K562 (cell line): ENCODE measurements around the gene ELFN2. TPM values are rescaled to one million over a fixed set of nuclear protein-coding genes. Genes with fewer than 3 reads are reported as not detected.

Experiments
- CUX1 ChIP-seq: fragments of 200-800 bp; sonication (Bioruptor generic); IDR thresholded peaks from 2 replicates; pipeline ENCODE4 v1.6.1; 2016; ENCODE audit warnings: missing genetic modification characterization, missing compliant biosample characterization
- MEIS2 ChIP-seq: fragments of 450-650 bp; IDR thresholded peaks from 2 replicates; pipeline ENCODE4 v1.6.1; 2014; ENCODE audit warnings: mild to moderate bottlenecking; ENCODE audit not compliant: partially characterized antibody
- POLR2AphosphoS5 ChIP-seq: IDR thresholded peaks from 2 replicates; pipeline ENCODE4 v1.6.1; 2011; ENCODE audit warnings: mild to moderate bottlenecking, low read depth, low read length, moderate library complexity; ENCODE audit not compliant: control insufficient read depth, insufficient read depth
- PTBP1 ChIP-seq: fragments of 200-400 bp; formaldehyde crosslinking; IDR thresholded peaks from 2 replicates; pipeline ENCODE4 v1.6.1; 2017; ENCODE audit warnings: low read depth, low read length
- RBM39 ChIP-seq: fragments of 200-400 bp; formaldehyde crosslinking; optimal IDR thresholded peaks from 2 replicates; pipeline ENCODE3; 2018; ENCODE audit warnings: low read depth, low read length
- TFE3 ChIP-seq: fragments of 450-650 bp; formaldehyde crosslinking; IDR thresholded peaks from 2 replicates; pipeline ENCODE4 v1.4.0; 2020; ENCODE audit warnings: mild to moderate bottlenecking, mixed read lengths
- polyA plus RNA-seq, 8 experiments: library from polyadenylated mRNA; depleted of rRNA in 4 of 8; stranded (reverse) in 5 of 8; unstranded in 3 of 8; fragments of >200 nt; fragmentation: Nextera tagmentation in 2 of 8; fragmentation: Illumina TruSeq in 1 of 8; extraction: Ambion mirVana in 2 of 8; extraction: Trizol in 1 of 8; gene quantifications; 2 replicates each; pipeline versions ENCODE4 v1.2.1 to v1.2.3, GENCODE V29; 2011 to 2014; ENCODE audit warnings: inconsistent platforms in 1 of 8, missing spikeins in 1 of 8
- total RNA-seq, 7 experiments: library from RNA; depleted of rRNA in 6 of 7; stranded (reverse); fragments of >200 nt in 6 of 7; fragmentation: Illumina TruSeq in 2 of 7; extraction: Trizol in 2 of 7; gene quantifications; 2 replicates each; pipeline versions ENCODE4 v1.2.1 to v1.2.3, GENCODE V29; 2011 to 2021; ENCODE audit warnings: low replicate concordance in 1 of 7
- TF ChIP-seq, protein P1 (sequence below), 2 experiments: fragments of 450-650 bp in 1 of 2; sonication (generic) in 1 of 2; formaldehyde crosslinking in 1 of 2; IDR thresholded peaks in 1 of 2; conservative IDR thresholded peaks in 1 of 2; 2 replicates each; pipeline versions ENCODE4 v1.6.1 to v1.8.1; 2016 to 2023; ENCODE audit warnings: mild to moderate bottlenecking in 2 of 2, moderate library complexity in 2 of 2, inconsistent platforms in 1 of 2, missing genetic modification reagents in 1 of 2

Gene ELFN2
- total and polyA plus RNA-seq, 9 of the 15 experiments (the other 6 are each of a cell fraction or from before 2014, with no cell fraction given) = not detected

DNA sequence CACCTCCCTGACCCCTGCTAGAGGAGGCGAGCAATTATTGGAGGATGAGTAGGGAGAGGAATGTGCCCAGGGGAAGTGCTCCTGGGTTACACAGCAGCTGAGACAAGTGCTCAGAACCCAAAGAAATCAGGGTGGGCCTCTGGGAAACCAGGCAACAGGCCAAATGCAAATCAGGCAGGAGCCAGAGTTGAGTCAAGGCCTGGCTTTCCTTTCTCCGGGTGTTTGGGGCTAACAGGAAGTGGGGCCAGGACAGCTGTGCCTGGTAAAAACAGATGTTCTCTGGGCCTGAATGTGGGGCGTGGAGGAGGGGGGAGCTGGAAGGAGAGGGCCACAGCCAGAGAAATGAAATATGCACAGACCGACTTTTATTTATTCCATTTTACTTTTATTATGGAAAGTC, 36.9 kb upstream of the ELFN2 start (continued):
- no peak for TF ChIP-seq CUX1 (CRISPR knock-in tag)
- TF ChIP-seq MEIS2 = no peak
- no peak for TF ChIP-seq PTBP1
- no peak for TF ChIP-seq TFE3 (CRISPR knock-in tag)
- TF ChIP-seq, protein P1, sequence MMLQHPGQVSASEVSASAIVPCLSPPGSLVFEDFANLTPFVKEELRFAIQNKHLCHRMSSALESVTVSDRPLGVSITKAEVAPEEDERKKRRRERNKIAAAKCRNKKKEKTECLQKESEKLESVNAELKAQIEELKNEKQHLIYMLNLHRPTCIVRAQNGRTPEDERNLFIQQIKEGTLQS (IDR thresholded peaks at IDR 0.05) = no peak
- TF ChIP-seq, protein P1 (CRISPR knock-in tag; conservative IDR thresholded peaks at IDR 0.05) = no peak
- no peak for TF ChIP-seq POLR2AphosphoS5
- TF ChIP-seq RBM39 = no peak
